H1 (cell line): Measurements from ENCODE around the gene TCERG1L. TPM values are rescaled to one million over a fixed set of nuclear protein-coding genes. Genes with fewer than 3 reads are reported as not detected.

Experiments
- POLR2AphosphoS5 ChIP-seq: IDR thresholded peaks from 2 replicates; pipeline ENCODE4 v1.6.1; 2011; ENCODE audit warnings: low read depth, low read length
- RFX5 ChIP-seq: IDR thresholded peaks from 2 replicates; pipeline ENCODE4 v1.6.1; 2011; ENCODE audit warnings: low read depth, low read length, improper control_type of control experiment, borderline replicate concordance
- SIN3A ChIP-seq, 2 experiments: IDR thresholded peaks in 1 of 2; conservative IDR thresholded peaks in 1 of 2; 2 replicates each; pipeline ENCODE4 v1.6.1; 2011 to 2012; ENCODE audit warnings: low read length in 2 of 2, improper control_type of control experiment in 1 of 2, low read depth in 1 of 2, mild to moderate bottlenecking in 1 of 2
- polyA plus RNA-seq, 7 experiments: library from polyadenylated mRNA; depleted of rRNA in 3 of 7; stranded (reverse) in 5 of 7; unstranded in 2 of 7; fragments of >200 nt in 5 of 7; fragments of 200-250 nt in 2 of 7; gene quantifications; 1 replicate in 5 of 7; 2 replicates in 1 of 7; 4 replicates in 1 of 7; pipeline versions ENCODE4 v1.2.1 to v1.2.3, GENCODE V29; 2011 to 2013; ENCODE audit warnings: missing spikeins in 2 of 7, mixed read lengths in 2 of 7
- total RNA-seq: library from RNA; stranded (reverse); fragmentation: NEBNext Ultra II Directional; extraction: Animal tissue kit (Norgen Biotek cat#: 25700); gene quantifications from 2 replicates; pipeline ENCODE4 v1.2.1, GENCODE V29; 2021

The TCERG1L gene
- total and polyA plus RNA-seq, 2 of the 8 experiments (the other 6 are each of a cell fraction or from before 2014, with no cell fraction given): 3.9 to 6.9 TPM

GRCh38 chr10:131273476-131273875 lies 38.0 kb downstream of the TCERG1L start (continued):
- TF ChIP-seq RFX5 (no peak), POLR2AphosphoS5 (no peak), SIN3A (conservative IDR thresholded peaks at IDR 0.05 in 1 of 2, IDR thresholded peaks at IDR 0.05 in 1 of 2; ENCODE audit: low read depth in 1 of 2, low read length in 2 of 2) (no peak)
